Measurements from ENCODE around the gene C13orf46.

C13orf46 gene

GRCh38 chr13:113904411-113904810 lies 69.5 kb downstream of the C13orf46 start:
- H3K36me3 ChIP-seq (ENCODE audit: control insufficient read depth, insufficient read depth, low read length): no peaks in the 10 kb centered on the region

GRCh38 chr13:113903912-113904311 lies 70.0 kb downstream of the C13orf46 start:
- H3K27me3 ChIP-seq (replicated peaks; ENCODE audit: control insufficient read depth, insufficient read depth, low read length, poor library complexity, severe bottlenecking): no peaks in the 10 kb centered on the region
- no peaks in the 10 kb centered on the region for H3K36me3 ChIP-seq (ENCODE audit: control insufficient read depth, insufficient read depth, low read length)
- no peaks in the 10 kb centered on the region for H3K9me3 ChIP-seq (ENCODE audit: control insufficient read depth, low read length)
- no peak for DNase-seq
- H3K27ac ChIP-seq (ENCODE audit: insufficient read depth, low read length, poor library complexity, severe bottlenecking): no peak overlapping the region
- H3K4me3 ChIP-seq (ENCODE audit: insufficient read depth, low read depth, low read length, poor library complexity, severe bottlenecking): no peak overlapping the region
- H3K4me1 ChIP-seq (ENCODE audit: control insufficient read depth, insufficient read depth, low read length, poor library complexity, severe bottlenecking): peaks cover 4% of the 10 kb centered on the region

More at GRCh38 chr13:113904411-113904810, 69.5 kb downstream of the C13orf46 start:
- no peaks in the 10 kb centered on the region for H3K27me3 ChIP-seq (replicated peaks; ENCODE audit: control insufficient read depth, insufficient read depth, low read length, poor library complexity, severe bottlenecking)
- H3K9me3 ChIP-seq (ENCODE audit: control insufficient read depth, low read length): no peaks in the 10 kb centered on the region
- DNase-seq: no peak
- no peak overlapping the region for H3K27ac ChIP-seq (ENCODE audit: insufficient read depth, low read length, poor library complexity, severe bottlenecking)
- peaks cover 4% of the 10 kb centered on the region for H3K4me1 ChIP-seq (ENCODE audit: control insufficient read depth, insufficient read depth, low read length, poor library complexity, severe bottlenecking)
- H3K4me3 ChIP-seq (ENCODE audit: insufficient read depth, low read depth, low read length, poor library complexity, severe bottlenecking): no peak overlapping the region

Measured in effector memory CD4-positive, alpha-beta T cell (primary cell).